ENCODE data around the gene DDX27. TPM values are rescaled to one million over a fixed set of nuclear protein-coding genes. Genes with fewer than 3 reads are reported as not detected.

Gene DDX27
- total and polyA plus RNA-seq, 2 of the 8 experiments (the other 6 are each of a cell fraction or from before 2014, with no cell fraction given): 42.7 to 51.0 TPM

- POLR2A ChIA-PET (ENCODE audit: partially characterized antibody): interaction anchor here (0.6 to 2.1 kb wide), 14 partner anchors 10 to 141 kb away, joined by 3 to 8 read pairs (median 4); no protein-coding TSS in a partner anchor
- peaks cover 0 to 4% (median 0%) of the 10 kb centered on the region in 4 experiments; a peak in 3 of 7 replicates for H3K4me1 ChIP-seq (replicated peaks in 1 of 4; ENCODE audit: control insufficient read depth in 3 of 4, insufficient read depth in 4 of 4, low read length in 3 of 4)
- CTCF ChIA-PET (ENCODE audit: partially characterized antibody): interaction anchor here (1.0 to 1.7 kb wide), 3 partner anchors 15 to 29 kb away, joined by 3 to 9 read pairs (median 5); no protein-coding TSS in a partner anchor
- TF ChIP-seq, protein P1, sequence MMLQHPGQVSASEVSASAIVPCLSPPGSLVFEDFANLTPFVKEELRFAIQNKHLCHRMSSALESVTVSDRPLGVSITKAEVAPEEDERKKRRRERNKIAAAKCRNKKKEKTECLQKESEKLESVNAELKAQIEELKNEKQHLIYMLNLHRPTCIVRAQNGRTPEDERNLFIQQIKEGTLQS (IDR thresholded peaks at IDR 0.05; ENCODE audit: insufficient read depth, low read depth, low read length): peak; percentile 53; the same call in 1 of the 2 replicates
- TF ChIP-seq SP1 (IDR thresholded peaks at IDR 0.05; ENCODE audit: low read depth, low read length): 0 out of 2 replicates have a peak, but pooled peaks have one; percentile 37
- TF ChIP-seq TBP (IDR thresholded peaks at IDR 0.05; ENCODE audit: low read depth, low read length): peak; percentile 68; the same call in 1 of the 2 replicates
- no peak for TF ChIP-seq ZNF274 (IDR thresholded peaks at IDR 0.05; ENCODE audit: borderline replicate concordance, extremely low read depth, low read length)
- TF ChIP-seq BCL11A (IDR thresholded peaks at IDR 0.05; ENCODE audit: low read depth in 2 of 2, low read length in 2 of 2): no peak
- no peak for TF ChIP-seq CHD1 (IDR thresholded peaks at IDR 0.05; ENCODE audit: low read depth, low read length)
- TF ChIP-seq FOSL1 (IDR thresholded peaks at IDR 0.05; ENCODE audit: insufficient read depth, low read depth, low read length): 0 out of 2 replicates have a peak, but pooled peaks have one; percentile 5
- TF ChIP-seq PHF8 (conservative IDR thresholded peaks at IDR 0.05; ENCODE audit: low read depth, low read length): peak; percentile 77
- TF ChIP-seq RBBP5 (IDR thresholded peaks at IDR 0.05; ENCODE audit: borderline replicate concordance, low read depth, low read length): no peak; the same call in 1 of the 2 replicates
- no peak for TF ChIP-seq CTBP2 (IDR thresholded peaks at IDR 0.05; ENCODE audit: borderline replicate concordance, insufficient read depth, insufficient read length, low read length)
Measured at GRCh38 chr20:49187851-49188641, 31.2 kb upstream of the DDX27 start, which contains the start of gene STAU1. STAU1 (minus strand) TSS chr20:49188334; CDS start chr20:49166201, 22,133 bp downstream.

More at GRCh38 chr20:49187851-49188641, 31.2 kb upstream of the DDX27 start, which contains the start of gene STAU1:
- Histone ChIP-seq H3K79me1 (ENCODE audit: low read depth, low read length) (peaks cover 4% of the 10 kb centered on the region), H3K9me3 (ENCODE audit: insufficient read depth in 2 of 2, low read depth in 1 of 2, low read length in 1 of 2) (no peaks in the 10 kb centered on the region), H2AFZ (ENCODE audit: low read length) (peak within 1 kb of the TSS; percentile 68; the same call in 1 of the 2 replicates), H3K23me2 (ENCODE audit: low read depth, low read length) (peaks cover 8% of the 10 kb centered on the region), H2BK20ac (ENCODE audit: low read length) (no peak within 1 kb of the TSS), H3K4me2 (ENCODE audit: insufficient read depth in 1 of 2, low read depth in 2 of 2, low read length in 2 of 2) (peak within 1 kb of the TSS; percentile 97 to 99), H3K27ac (ENCODE audit: low read depth, low read length) (peak within 1 kb of the TSS; percentile 79), H2AK5ac (ENCODE audit: low read depth, low read length) (no peak within 1 kb of the TSS), H3K23ac (ENCODE audit: insufficient read length) (no peak within 1 kb of the TSS), H4K91ac (replicated peaks; ENCODE audit: insufficient read length, low read length) (no peak within 1 kb of the TSS), H3K27me3 (replicated peaks in 1 of 4; ENCODE audit: control insufficient read depth in 3 of 4, extremely low read depth in 1 of 4, insufficient read depth in 3 of 4, low read length in 3 of 4) (no peaks in the 10 kb centered on the region), H3K56ac (replicated peaks; ENCODE audit: insufficient read length, low read depth, low read length) (no peak within 1 kb of the TSS), H2BK5ac (ENCODE audit: low read depth, low read length) (no peak within 1 kb of the TSS; the same call in 1 of the 2 replicates), H2BK120ac (replicated peaks; ENCODE audit: low read depth, low read length) (no peak within 1 kb of the TSS), H4K8ac (ENCODE audit: extremely low read depth, insufficient read depth, low read length) (0 out of 2 replicates have a peak within 1 kb of the TSS, but pooled peaks have one; percentile 80), H4K20me1 (replicated peaks in 1 of 2; ENCODE audit: control insufficient read depth in 1 of 2, insufficient read depth in 2 of 2, low read length in 2 of 2) (peaks cover 7 to 11% of the 10 kb centered on the region in 2 experiments), H2BK15ac (ENCODE audit: low read length) (0 out of 2 replicates have a peak within 1 kb of the TSS, but pooled peaks have one; percentile 29), H3K4ac (replicated peaks; ENCODE audit: insufficient read length, low read depth, low read length) (no peak within 1 kb of the TSS), H3K36me3 (ENCODE audit: control insufficient read depth in 2 of 4, insufficient read depth in 4 of 4, low read length in 3 of 4) (no peaks in the 10 kb centered on the region; a peak in 1 of 8 replicates), H3K18ac (ENCODE audit: extremely low read depth, low read length) (peak within 1 kb of the TSS; percentile 62), H2BK12ac (ENCODE audit: low read depth, low read length) (0 out of 2 replicates have a peak within 1 kb of the TSS, but pooled peaks have one; percentile 84), H4K5ac (ENCODE audit: insufficient read length, low read depth, low read length) (peak within 1 kb of the TSS; percentile 83), H3K9ac (replicated peaks in 1 of 4; ENCODE audit: extremely low read depth in 1 of 4, low read depth in 3 of 4, low read length in 3 of 4) (peak within 1 kb of the TSS; percentile 58 to 87 (median 75)), H3K4me3 (ENCODE audit: extremely low read depth in 1 of 4, insufficient read depth in 2 of 4, low read depth in 3 of 4, low read length in 4 of 4) (peak within 1 kb of the TSS; percentile 77 to 86 (median 80)), H3K79me2 (ENCODE audit: control insufficient read depth in 1 of 2, insufficient read depth in 2 of 2, low read length in 2 of 2) (peaks cover 27 to 45% of the 10 kb centered on the region in 2 experiments), H3K14ac (ENCODE audit: insufficient read length) (no peak within 1 kb of the TSS)
- FAIRE-seq: no peak
- WGBS, 2 experiments (ENCODE audit: extremely low coverage in 1 of 2, insufficient coverage in 1 of 2, insufficient read length in 1 of 2, insufficient replicate concordance in 2 of 2, low coverage in 1 of 2, low lambda C conversion rate in 2 of 2, missing lambda C conversion rate in 1 of 2): 1% methylated on average over 24 of the region's 89 CpGs; no CpG with 5 or more reads in 1 of the 2 experiments
- peak; percentile 91 to 93 for DNase-seq (ENCODE audit: low read depth in 1 of 2, low spot score in 2 of 2)

Measured in H1 (cell line).